Vagina (tissue), 2 donors: Measurements from ENCODE around the gene ABTB2.

Experiments
- CTCF ChIP-seq, 3 experiments: fragments of 450-650 bp in 2 of 3; fragments of 200-600 bp in 1 of 3; sonication (generic) in 1 of 3; IDR thresholded peaks; one replicate each; pipeline ENCODE4 v1.5.1; 2017 to 2019; ENCODE audit warnings: antibody characterized with exemption in 3 of 3, mild to moderate bottlenecking in 2 of 3, moderate library complexity in 2 of 3
- POLR2A ChIP-seq, 2 donors: fragments of 450-650 bp; IDR thresholded peaks; one replicate each; pipeline ENCODE4 v1.6.1; 2017; ENCODE audit warnings: antibody characterized with exemption in 2 of 2, mild to moderate bottlenecking in 2 of 2, moderate library complexity in 2 of 2
- POLR2AphosphoS5 ChIP-seq, 2 donors: sonication (generic); formaldehyde crosslinking; IDR thresholded peaks; one replicate each; pipeline ENCODE4 v1.9.0; 2017; ENCODE audit warnings: antibody characterized with exemption in 2 of 2, mild to moderate bottlenecking in 2 of 2, low read depth in 1 of 2; ENCODE audit not compliant: insufficient read depth in 1 of 2

DNA sequence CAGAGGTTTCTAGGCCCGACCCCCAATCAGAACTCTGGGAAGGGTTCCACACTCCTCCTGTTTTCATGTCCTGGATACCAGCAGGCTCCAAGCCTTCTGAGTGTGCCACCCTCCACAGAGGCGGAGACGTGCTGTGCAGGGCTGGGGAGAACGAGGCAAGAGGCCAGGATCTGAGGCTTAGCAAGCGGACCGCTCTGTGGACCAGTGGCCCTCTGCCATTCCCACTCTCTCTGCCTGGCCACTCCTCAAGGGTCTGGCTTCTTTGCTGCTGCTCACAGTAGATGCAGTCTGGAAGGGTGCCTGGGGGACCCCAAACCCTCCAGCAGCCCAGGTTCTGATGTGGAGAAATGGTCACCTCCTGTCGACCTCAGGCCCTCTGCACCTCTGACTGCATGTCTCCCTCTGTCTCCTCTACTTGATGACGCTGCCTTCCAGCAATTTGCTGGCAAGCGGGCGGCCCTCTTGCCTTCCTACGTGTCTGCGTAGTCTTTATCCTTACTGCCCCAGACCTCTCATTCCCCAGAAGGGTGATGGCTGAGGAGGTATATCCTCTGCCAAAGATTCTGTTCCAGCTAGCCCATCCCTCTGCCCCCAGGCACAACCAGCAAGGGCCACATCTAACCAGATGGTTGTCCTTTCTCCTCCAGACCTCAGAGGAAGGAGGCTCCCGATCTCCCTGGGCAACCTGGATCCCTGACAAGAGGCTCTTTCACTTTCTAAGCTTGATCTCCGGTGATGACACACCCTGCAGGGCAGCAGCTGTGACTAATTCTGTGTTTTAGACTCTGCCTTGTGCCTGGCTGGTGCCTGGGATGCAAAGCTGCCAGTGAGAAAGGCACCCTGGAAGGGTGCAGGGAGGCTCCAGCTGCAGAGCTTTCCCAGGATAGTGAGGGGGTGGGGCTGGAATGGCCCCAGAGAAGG, 165.1 kb downstream of the ABTB2 start:
- no peak for TF ChIP-seq CTCF (IDR thresholded peaks at IDR 0.05)
- TF ChIP-seq POLR2A (IDR thresholded peaks at IDR 0.05): no peak
- TF ChIP-seq POLR2AphosphoS5 (IDR thresholded peaks at IDR 0.05; ENCODE audit: insufficient read depth in 1 of 2, low read depth in 1 of 2): peak; percentile 72 to 73
